GM23338 (cell line): ENCODE measurements around the gene MIER3. TPM values are rescaled to one million over a fixed set of nuclear protein-coding genes. Genes with fewer than 3 reads are reported as not detected.

ENCODE experiments used
- ATAC-seq: fragments of 200-7000 bp; cut with Tn5 transposase; 3 replicates; pipeline ENCODE4 v1.9.1; 2020
- DNase-seq: peaks from one replicate; pipeline ENCODE4 v3.0.0-alpha.2; 2015; ENCODE audit warnings: low spot score
- H2AFZ ChIP-seq: fragments of 200-600 bp; sonication (generic); 2 replicates; pipeline ENCODE4 v1.8.0; 2016; ENCODE audit warnings: antibody characterized with exemption, mild to moderate bottlenecking, moderate library complexity
- H3F3A ChIP-seq: fragments of 200-600 bp; sonication (generic); replicated peaks from 2 replicates; pipeline ENCODE4 v1.8.0; 2017; ENCODE audit warnings: antibody characterized with exemption, mixed run types, low read depth
- H3K27ac ChIP-seq: fragments of 200-600 bp; sonication (generic); 2 replicates; pipeline ENCODE4 v1.6.1; 2016; ENCODE audit warnings: low read depth
- H3K27me3 ChIP-seq: fragments of 200-600 bp; sonication (generic); 2 replicates; pipeline ENCODE4 v1.8.0; 2016; ENCODE audit warnings: mild to moderate bottlenecking, mixed run types, moderate library complexity; ENCODE audit not compliant: insufficient read depth
- H3K36me3 ChIP-seq: fragments of 200-600 bp; sonication (generic); 2 replicates; pipeline ENCODE4 v1.8.0; 2016; ENCODE audit warnings: mild to moderate bottlenecking; ENCODE audit not compliant: insufficient read depth
- H3K4me1 ChIP-seq: fragments of 200-600 bp; sonication (generic); 2 replicates; pipeline ENCODE4 v1.8.0; 2016; ENCODE audit warnings: mild to moderate bottlenecking, moderate library complexity; ENCODE audit not compliant: insufficient read depth
- H3K4me2 ChIP-seq: fragments of 200-600 bp; sonication (generic); 2 replicates; pipeline ENCODE4 v1.7.1; 2017; ENCODE audit warnings: mixed run types
- H3K4me3 ChIP-seq: fragments of 200-600 bp; sonication (generic); 2 replicates; pipeline ENCODE4 v1.6.1; 2016; ENCODE audit warnings: mixed run types
- H3K79me2 ChIP-seq: fragments of 200-600 bp; sonication (generic); replicated peaks from 2 replicates; pipeline ENCODE4 v1.8.0; 2017; ENCODE audit warnings: mild to moderate bottlenecking; ENCODE audit not compliant: insufficient read depth
- H3K9me2 ChIP-seq: fragments of 200-600 bp; sonication (generic); 2 replicates; pipeline ENCODE4 v1.8.0; 2017; ENCODE audit not compliant: insufficient read depth
- H4K20me1 ChIP-seq: fragments of 200-600 bp; sonication (generic); replicated peaks from 2 replicates; pipeline ENCODE4 v1.8.0; 2017; ENCODE audit warnings: mild to moderate bottlenecking; ENCODE audit not compliant: insufficient read depth
- H3K27ac Mint-ChIP-seq: 2 replicates; pipeline ENCODE4 v1.8.0; 2020; ENCODE audit warnings: inconsistent platforms, mild to moderate bottlenecking, moderate library complexity, mixed read lengths
- H3K27me3 Mint-ChIP-seq: 3 replicates; pipeline ENCODE4 v1.8.0; 2022; ENCODE audit warnings: low read depth, mild to moderate bottlenecking, moderate library complexity, mixed read lengths, inconsistent platforms; ENCODE audit not compliant: insufficient read depth, poor library complexity
- H3K36me3 Mint-ChIP-seq: 3 replicates; pipeline ENCODE4 v1.8.0; 2021; ENCODE audit warnings: low read depth, mild to moderate bottlenecking, inconsistent platforms, moderate library complexity, mixed read lengths
- H3K4me1 Mint-ChIP-seq: 3 replicates; pipeline ENCODE4 v1.8.0; 2020; ENCODE audit warnings: mild to moderate bottlenecking, inconsistent platforms, mixed read lengths
- H3K4me3 Mint-ChIP-seq: 3 replicates; pipeline ENCODE4 v1.8.0; 2021; ENCODE audit warnings: moderate library complexity, mild to moderate bottlenecking, inconsistent platforms, mixed read lengths
- H3K9me3 Mint-ChIP-seq: 3 replicates; pipeline ENCODE4 v1.8.0; 2020; ENCODE audit warnings: moderate library complexity, mild to moderate bottlenecking, inconsistent platforms, mixed read lengths
- CREB1 ChIP-seq: fragments of 250-450 bp; sonication (Bioruptor Pico); IDR thresholded peaks from 2 replicates; pipeline ENCODE4 v1.5.0; 2020; ENCODE audit warnings: low read depth, mild to moderate bottlenecking, moderate library complexity
- CTCF ChIP-seq, 2 experiments: fragments of 200-600 bp in 1 of 2; sonication (generic) in 1 of 2; conservative IDR thresholded peaks; 2 replicates each; pipeline versions ENCODE4 v1.5.1 to v1.6.1; 2016 to 2017; ENCODE audit warnings: antibody characterized with exemption in 2 of 2, low read depth in 2 of 2, mild to moderate bottlenecking in 2 of 2, moderate library complexity in 1 of 2
- ETS1 ChIP-seq: IDR thresholded peaks from 2 replicates; pipeline ENCODE4 v1.6.1; 2016; ENCODE audit warnings: antibody characterized with exemption
- EZH2 ChIP-seq: fragments of 200-600 bp; sonication (generic); IDR thresholded peaks from one replicate; pipeline ENCODE4 v1.8.0; 2017; ENCODE audit warnings: antibody characterized with exemption, mild to moderate bottlenecking, low read depth; ENCODE audit not compliant: unreplicated experiment
- EZH2phosphoT487 ChIP-seq: fragments of 200-600 bp; sonication (generic); IDR thresholded peaks from one replicate; pipeline ENCODE4 v1.8.1; 2018; ENCODE audit warnings: antibody characterized with exemption; ENCODE audit not compliant: unreplicated experiment
- JUNB ChIP-seq: IDR thresholded peaks from one replicate; pipeline ENCODE4 v1.6.1; 2016; ENCODE audit warnings: antibody characterized with exemption; ENCODE audit not compliant: unreplicated experiment
- NANOG ChIP-seq: IDR thresholded peaks from 2 replicates; pipeline ENCODE4 v1.6.1; 2016; ENCODE audit warnings: antibody characterized with exemption, borderline replicate concordance
- POLR2AphosphoS5 ChIP-seq: IDR thresholded peaks from 2 replicates; pipeline ENCODE4 v1.6.1; 2016; ENCODE audit warnings: antibody characterized with exemption, low read depth
- STAT1 ChIP-seq: IDR thresholded peaks from one replicate; pipeline ENCODE4 v1.6.1; 2016; ENCODE audit warnings: antibody characterized with exemption; ENCODE audit not compliant: unreplicated experiment
- ZNF114 ChIP-seq: fragments of 250-450 bp; sonication (Bioruptor Pico); IDR thresholded peaks from 2 replicates; pipeline ENCODE4 v1.5.0; 2020; ENCODE audit warnings: mild to moderate bottlenecking, moderate library complexity
- ZNF331 ChIP-seq: fragments of 250-450 bp; sonication (Bioruptor Pico); IDR thresholded peaks from 2 replicates; pipeline ENCODE4 v1.5.0; 2020; ENCODE audit warnings: low read depth, mild to moderate bottlenecking, moderate library complexity
- polyA plus RNA-seq: library from polyadenylated mRNA; unstranded; fragments of >200 nt; fragmentation: Nextera tagmentation; extraction: Ambion mirVana; gene quantifications from 2 replicates; pipeline ENCODE4 v1.2.1, GENCODE V29; 2016
- total RNA-seq: library from RNA; depleted of rRNA; stranded (reverse); fragments of >200 nt; shearing (Covaris generic); gene quantifications from 2 replicates; pipeline ENCODE4 v1.2.3, GENCODE V29; 2014
- TF ChIP-seq, protein P1 (sequence below): fragments of 250-450 bp; sonication (Bioruptor Pico); IDR thresholded peaks from 2 replicates; pipeline ENCODE4 v1.5.0; 2020; ENCODE audit warnings: mild to moderate bottlenecking, moderate library complexity

The MIER3 gene
- total and polyA plus RNA-seq, 2 experiments from 2014 or later: 12.0 to 36.3 TPM

DNA sequence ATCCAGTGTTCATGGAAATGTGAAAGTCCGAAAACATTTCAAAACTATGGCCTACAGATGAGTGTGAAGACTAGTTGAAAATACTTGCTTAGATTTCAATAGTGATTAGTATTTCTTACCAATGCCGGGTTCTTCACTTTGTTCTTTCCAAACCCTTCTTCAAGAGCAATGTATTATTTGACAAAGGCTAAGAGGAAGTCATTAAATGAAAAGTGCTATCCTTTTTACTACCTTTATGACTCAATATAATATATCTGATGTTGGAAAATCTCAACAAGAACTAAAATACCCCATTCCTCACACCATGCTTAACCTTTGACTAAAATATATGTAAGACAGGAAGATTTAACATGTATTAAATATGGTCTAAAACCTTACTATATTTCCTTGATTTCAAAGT is 6.7 kb upstream of the MIER3 start (continued):
- TF ChIP-seq, protein P1, sequence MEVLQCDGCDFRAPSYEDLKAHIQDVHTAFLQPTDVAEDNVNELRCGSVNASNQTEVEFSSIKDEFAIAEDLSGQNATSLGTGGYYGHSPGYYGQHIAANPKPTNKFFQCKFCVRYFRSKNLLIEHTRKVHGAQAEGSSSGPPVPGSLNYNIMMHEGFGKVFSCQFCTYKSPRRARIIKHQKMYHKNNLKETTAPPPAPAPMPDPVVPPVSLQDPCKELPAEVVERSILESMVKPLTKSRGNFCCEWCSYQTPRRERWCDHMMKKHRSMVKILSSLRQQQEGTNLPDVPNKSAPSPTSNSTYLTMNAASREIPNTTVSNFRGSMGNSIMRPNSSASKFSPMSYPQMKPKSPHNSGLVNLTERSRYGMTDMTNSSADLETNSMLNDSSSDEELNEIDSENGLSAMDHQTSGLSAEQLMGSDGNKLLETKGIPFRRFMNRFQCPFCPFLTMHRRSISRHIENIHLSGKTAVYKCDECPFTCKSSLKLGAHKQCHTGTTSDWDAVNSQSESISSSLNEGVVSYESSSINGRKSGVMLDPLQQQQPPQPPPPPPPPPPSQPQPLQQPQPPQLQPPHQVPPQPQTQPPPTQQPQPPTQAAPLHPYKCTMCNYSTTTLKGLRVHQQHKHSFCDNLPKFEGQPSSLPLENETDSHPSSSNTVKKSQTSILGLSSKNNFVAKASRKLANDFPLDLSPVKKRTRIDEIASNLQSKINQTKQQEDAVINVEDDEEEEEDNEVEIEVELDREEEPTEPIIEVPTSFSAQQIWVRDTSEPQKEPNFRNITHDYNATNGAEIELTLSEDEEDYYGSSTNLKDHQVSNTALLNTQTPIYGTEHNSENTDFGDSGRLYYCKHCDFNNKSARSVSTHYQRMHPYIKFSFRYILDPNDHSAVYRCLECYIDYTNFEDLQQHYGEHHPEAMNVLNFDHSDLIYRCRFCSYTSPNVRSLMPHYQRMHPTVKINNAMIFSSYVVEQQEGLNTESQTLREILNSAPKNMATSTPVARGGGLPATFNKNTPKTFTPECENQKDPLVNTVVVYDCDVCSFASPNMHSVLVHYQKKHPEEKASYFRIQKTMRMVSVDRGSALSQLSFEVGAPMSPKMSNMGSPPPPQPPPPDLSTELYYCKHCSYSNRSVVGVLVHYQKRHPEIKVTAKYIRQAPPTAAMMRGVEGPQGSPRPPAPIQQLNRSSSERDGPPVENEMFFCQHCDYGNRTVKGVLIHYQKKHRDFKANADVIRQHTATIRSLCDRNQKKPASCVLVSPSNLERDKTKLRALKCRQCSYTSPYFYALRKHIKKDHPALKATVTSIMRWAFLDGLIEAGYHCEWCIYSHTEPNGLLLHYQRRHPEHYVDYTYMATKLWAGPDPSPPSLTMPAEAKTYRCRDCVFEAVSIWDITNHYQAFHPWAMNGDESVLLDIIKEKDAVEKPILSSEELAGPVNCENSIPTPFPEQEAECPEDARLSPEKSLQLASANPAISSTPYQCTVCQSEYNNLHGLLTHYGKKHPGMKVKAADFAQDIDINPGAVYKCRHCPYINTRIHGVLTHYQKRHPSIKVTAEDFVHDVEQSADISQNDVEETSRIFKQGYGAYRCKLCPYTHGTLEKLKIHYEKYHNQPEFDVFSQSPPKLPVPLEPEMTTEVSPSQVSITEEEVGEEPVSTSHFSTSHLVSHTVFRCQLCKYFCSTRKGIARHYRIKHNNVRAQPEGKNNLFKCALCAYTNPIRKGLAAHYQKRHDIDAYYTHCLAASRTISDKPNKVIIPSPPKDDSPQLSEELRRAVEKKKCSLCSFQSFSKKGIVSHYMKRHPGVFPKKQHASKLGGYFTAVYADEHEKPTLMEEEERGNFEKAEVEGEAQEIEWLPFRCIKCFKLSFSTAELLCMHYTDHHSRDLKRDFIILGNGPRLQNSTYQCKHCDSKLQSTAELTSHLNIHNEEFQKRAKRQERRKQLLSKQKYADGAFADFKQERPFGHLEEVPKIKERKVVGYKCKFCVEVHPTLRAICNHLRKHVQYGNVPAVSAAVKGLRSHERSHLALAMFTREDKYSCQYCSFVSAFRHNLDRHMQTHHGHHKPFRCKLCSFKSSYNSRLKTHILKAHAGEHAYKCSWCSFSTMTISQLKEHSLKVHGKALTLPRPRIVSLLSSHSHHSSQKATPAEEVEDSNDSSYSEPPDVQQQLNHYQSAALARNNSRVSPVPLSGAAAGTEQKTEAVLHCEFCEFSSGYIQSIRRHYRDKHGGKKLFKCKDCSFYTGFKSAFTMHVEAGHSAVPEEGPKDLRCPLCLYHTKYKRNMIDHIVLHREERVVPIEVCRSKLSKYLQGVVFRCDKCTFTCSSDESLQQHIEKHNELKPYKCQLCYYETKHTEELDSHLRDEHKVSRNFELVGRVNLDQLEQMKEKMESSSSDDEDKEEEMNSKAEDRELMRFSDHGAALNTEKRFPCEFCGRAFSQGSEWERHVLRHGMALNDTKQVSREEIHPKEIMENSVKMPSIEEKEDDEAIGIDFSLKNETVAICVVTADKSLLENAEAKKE (CRISPR knock-in tag): no peak

DNA sequence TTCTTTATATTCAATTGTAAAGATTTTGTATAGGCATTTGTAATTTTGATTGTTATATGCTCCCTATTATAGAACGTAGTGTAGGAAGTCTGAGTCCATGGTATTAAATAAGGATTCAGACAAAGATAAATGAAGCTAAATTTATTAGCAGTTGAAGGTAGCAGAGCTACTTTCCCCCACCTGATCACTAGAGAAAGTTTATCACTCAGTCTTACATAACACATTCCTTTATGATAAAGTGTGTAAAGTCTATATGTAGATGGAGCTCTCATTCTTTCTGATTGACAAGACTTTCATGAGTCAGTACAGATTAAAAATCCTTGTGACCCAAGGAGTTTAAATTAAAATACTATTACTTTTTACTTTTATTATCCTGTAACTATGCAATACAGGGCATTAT is 2.3 kb upstream of the MIER3 start:
- Mint-ChIP-seq H3K4me1 (peaks cover 25% of the 10 kb centered on the region), H3K36me3 (peaks cover 6% of the 10 kb centered on the region; the same call in 2 of the 3 replicates), H3K4me3 (no peak overlapping the region)
- TF ChIP-seq NANOG (no peak), CREB1 (CRISPR knock-in tag) (no peak), JUNB (no peak), EZH2phosphoT487 (no peak), ZNF331 (no peak), EZH2 (no peak), ZNF114 (CRISPR knock-in tag) (no peak), STAT1 (no peak), CTCF (conservative IDR thresholded peaks at IDR 0.05; ENCODE audit: low read depth in 2 of 2) (no peak), ETS1 (no peak), POLR2AphosphoS5 (no peak)

More for the DNA sequence above, 2.3 kb upstream of the MIER3 start:
- no peaks in the 10 kb centered on the region for H3K9me2 ChIP-seq
- no peak for DNase-seq
- peaks cover 16% of the 10 kb centered on the region for H3K79me2 ChIP-seq
- peaks cover 19% of the 10 kb centered on the region for H3K27me3 ChIP-seq
- H3K27ac ChIP-seq: no peak overlapping the region
- Mint-ChIP-seq H3K27ac (no peak overlapping the region), H3K9me3 (no peaks in the 10 kb centered on the region), H3K27me3 (peaks cover 5% of the 10 kb centered on the region)
- H3K4me3 ChIP-seq: no peak overlapping the region
- no peak for ATAC-seq
- no peak overlapping the region for H3K4me2 ChIP-seq
- no peaks in the 10 kb centered on the region for H3F3A ChIP-seq
- H3K4me1 ChIP-seq: peaks cover 6% of the 10 kb centered on the region; the same call in 1 of the 2 replicates
- H3K36me3 ChIP-seq: no peaks in the 10 kb centered on the region
- H2AFZ ChIP-seq: no peak overlapping the region
- peaks cover 11% of the 10 kb centered on the region; the same call in 1 of the 2 replicates for H4K20me1 ChIP-seq
